Suprapubic skin (tissue), 3 donors: ENCODE measurements around the gene IFIT5.

Experiments
- POLR2A ChIP-seq, 2 donors: fragments of 450-650 bp; IDR thresholded peaks; one replicate each; pipeline ENCODE4 v1.6.1; 2017; ENCODE audit warnings: antibody characterized with exemption in 2 of 2, mild to moderate bottlenecking in 2 of 2, moderate library complexity in 2 of 2
- TF ChIP-seq, protein P1 (sequence below), 2 donors: fragments of 200-600 bp in 1 of 2; fragments of 450-650 bp in 1 of 2; sonication (generic) in 1 of 2; IDR thresholded peaks; one replicate each; pipeline ENCODE4 v1.5.1; 2016 to 2019; ENCODE audit warnings: antibody characterized with exemption in 2 of 2, mild to moderate bottlenecking in 1 of 2, moderate library complexity in 1 of 2

- TF ChIP-seq POLR2A (IDR thresholded peaks at IDR 0.05) = no peak
- TF ChIP-seq, protein P1, sequence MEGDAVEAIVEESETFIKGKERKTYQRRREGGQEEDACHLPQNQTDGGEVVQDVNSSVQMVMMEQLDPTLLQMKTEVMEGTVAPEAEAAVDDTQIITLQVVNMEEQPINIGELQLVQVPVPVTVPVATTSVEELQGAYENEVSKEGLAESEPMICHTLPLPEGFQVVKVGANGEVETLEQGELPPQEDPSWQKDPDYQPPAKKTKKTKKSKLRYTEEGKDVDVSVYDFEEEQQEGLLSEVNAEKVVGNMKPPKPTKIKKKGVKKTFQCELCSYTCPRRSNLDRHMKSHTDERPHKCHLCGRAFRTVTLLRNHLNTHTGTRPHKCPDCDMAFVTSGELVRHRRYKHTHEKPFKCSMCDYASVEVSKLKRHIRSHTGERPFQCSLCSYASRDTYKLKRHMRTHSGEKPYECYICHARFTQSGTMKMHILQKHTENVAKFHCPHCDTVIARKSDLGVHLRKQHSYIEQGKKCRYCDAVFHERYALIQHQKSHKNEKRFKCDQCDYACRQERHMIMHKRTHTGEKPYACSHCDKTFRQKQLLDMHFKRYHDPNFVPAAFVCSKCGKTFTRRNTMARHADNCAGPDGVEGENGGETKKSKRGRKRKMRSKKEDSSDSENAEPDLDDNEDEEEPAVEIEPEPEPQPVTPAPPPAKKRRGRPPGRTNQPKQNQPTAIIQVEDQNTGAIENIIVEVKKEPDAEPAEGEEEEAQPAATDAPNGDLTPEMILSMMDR (IDR thresholded peaks at IDR 0.05) = no peak
Observed at GRCh38 chr10:89469517-89469916, 55.1 kb downstream of the IFIT5 start.
